Measurements from ENCODE around the gene TCF12.

GRCh38 chr15:57031082-57031481 lies 112.6 kb downstream of the TCF12 start:
- no peak for TF ChIP-seq CTCF (IDR thresholded peaks at IDR 0.05)
- TF ChIP-seq EZH2 (IDR thresholded peaks at IDR 0.05): no peak
